ENCODE measurements around the gene QDPR.
A peak's percentile ranks its signal among the peaks of the same experiment; 100 is the strongest.

Gene QDPR

DNA sequence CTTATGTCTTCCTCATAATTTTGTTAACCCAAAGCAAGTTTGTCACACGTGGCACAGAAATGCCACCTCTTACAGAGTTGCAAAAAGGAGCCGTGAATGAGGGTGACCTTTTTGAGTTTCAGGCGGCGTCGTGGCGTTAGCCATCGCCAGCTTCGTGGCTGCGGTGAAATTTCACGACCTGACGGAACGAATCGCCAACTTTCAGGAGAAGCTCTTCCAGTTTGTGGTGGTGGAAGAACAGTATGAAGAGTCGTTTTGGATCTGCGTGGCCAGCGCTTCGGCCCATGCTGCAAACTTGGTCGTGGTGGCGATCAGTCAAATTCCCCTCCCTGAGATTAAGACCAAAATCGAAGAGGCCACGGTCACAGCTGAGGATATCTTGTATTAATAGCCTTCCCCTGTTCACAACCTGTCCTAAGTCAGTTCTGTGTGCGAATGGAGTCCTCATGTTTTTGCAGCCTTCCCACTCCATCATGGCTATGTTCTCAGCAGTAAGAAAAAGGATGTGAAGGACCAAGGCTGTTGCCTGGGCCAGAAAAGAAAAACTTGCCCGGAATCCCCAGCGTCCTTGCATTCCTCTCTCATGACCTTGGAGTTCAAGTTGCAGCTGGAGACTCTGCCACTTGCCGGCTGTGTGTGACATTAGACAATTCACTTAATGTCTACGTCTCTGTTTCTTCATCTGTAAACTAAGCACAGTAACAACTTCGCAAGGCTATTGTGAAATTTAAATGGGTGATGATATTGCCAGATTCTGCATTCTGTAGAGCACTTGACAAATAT, 15.0 kb upstream of the QDPR start:
- no peak for DNase-seq

DNA sequence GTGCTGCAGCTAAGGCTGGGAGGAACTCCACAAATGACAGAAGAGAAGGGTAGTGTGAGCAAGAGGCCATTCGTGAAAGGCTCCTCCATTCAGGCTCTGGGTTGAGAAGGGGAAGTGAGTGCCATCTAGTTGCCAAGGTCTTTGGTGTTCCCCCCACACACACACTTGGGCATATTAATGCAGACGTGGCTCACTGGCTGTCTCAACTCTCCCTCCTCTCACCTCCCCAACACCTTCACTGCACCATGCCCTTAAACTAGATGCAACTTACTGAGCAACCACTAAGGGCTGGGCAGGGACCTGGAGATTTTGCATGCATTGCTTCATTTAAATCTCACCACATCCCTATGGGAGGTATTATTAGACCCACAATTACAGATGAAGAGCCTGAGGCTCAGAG, 11.8 kb upstream of the QDPR start:
- DNase-seq: no peak

DNA sequence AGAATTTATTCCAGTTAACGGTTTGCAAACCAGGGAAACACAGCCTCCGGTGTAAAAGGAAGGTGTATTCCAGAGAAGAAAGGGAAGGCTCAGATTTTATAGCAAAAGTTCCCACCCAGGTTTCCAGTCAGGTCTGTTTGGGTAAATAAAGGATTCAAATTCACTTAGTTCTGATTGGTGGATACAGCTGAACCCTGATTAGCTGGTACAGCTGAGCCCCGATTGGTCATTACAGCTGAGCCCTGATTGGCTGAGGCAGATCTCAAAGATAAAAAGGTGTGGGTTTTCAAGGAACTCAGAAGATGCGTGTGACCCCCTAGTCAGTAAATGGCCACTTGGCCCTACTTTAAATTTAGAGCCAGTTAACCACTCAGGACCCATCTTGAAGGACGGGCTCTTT, 9.7 kb upstream of the QDPR start:
- no peak for DNase-seq

DNA sequence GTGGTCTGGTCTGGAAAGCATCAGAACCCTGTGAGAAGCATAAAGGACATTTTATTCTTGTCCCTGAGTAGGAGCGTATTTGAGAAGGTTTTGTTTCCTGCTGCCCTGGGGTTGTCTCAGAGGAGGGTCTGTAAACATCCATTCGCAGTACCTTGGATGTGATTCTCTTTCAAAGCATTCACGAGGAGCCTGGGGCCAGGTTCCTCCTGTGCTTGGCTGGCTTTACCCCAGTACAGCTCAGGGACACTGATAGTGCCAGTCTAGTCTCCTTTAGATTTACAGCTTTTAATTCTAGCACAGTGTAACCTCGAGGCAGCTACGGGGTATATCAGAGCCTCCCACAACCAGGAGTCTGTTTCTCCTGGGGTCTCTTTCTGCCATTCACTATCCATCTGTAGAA, 5.8 kb upstream of the QDPR start:
- DNase-seq: no peak

DNA sequence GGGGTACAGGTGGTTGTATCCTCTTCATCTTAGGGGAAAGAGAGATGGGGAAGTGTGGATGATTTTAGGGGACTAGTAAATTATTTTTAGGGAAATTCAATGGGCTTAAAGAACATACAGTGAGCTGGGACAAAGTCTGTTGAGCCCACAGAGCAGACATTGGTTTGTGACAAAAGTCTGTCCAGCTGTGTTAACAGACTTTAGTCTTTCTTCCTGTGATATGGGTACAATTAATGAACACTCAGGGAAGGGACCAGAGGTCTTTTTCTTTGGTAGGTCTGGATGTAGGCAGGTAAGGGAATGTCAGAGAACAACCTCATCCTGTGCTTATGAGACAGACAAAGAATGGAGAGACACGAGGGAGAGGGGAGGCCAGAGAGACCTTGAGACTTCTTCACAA, 5.1 kb upstream of the QDPR start:
- DNase-seq: no peak

DNA sequence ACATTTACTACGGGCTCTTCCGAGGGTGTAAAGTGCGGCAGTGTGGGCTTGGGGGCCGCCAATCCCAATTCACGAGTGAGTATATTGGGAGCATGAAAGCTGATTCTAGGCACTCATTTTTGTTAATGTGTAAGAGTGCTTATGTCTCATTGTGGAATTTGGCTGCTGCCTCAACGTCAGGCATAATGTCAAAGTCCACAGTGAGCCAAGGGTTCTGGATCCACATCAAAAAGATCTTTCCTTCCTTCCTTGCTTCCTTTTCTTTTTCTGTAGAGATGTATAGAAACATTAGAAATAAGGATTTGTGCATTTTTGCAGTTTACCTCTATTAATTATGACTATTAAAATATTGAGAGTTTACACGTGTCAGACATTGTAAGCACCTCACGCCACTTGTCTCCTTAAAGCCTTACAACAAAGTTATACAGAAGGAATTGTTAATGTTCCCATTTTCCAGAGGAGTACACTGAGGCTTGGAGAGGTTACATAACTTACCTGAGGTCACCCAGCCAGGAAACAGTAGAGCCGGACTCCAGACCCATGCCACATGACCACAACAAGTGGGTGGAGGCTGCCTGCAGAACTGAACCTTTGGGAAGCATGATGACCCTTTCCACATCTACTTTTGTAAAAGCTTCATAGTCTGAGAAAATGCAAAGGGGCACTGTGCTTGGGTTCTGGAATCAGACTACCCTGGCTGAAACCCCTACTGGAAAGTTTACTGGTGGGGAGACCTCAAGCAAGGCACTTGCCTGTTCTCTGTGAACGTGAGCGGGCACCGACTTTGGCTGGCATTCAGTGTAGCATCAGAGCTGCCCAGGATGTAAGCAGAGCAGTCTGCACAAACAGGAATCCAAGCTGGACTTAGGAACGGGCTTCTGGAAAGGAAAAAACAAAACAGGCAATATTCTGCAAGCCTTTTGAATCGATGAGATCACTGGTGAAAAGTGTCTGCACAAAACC, 3.8 kb upstream of the QDPR start:
- DNase-seq: no peak

DNA sequence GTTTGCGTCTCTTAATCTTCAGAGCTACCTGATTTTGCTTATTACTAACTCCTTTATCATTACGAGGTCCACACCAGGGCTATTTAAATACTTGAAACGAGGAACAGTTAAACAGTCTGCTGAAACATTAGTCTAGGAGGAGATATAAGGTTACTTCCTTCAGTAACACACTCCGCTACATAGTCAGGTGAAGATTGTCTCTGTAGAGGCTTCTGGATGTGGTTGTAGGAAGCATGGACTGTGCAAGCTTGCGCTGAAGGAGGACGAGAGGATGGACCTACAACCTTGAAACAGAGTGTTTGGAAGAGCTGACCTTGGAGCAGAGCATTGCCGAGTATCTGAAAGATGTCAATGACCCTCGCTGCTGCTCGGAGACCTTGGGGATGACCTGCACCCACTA, 3.0 kb upstream of the QDPR start, which contains the start of gene CLRN2:
TSS of gene CLRN2 (plus strand) at position 301 of the 400 bp plus-strand sequence. CDS start 102 bp downstream, outside the sequence.
- DNase-seq: no peak

DNA sequence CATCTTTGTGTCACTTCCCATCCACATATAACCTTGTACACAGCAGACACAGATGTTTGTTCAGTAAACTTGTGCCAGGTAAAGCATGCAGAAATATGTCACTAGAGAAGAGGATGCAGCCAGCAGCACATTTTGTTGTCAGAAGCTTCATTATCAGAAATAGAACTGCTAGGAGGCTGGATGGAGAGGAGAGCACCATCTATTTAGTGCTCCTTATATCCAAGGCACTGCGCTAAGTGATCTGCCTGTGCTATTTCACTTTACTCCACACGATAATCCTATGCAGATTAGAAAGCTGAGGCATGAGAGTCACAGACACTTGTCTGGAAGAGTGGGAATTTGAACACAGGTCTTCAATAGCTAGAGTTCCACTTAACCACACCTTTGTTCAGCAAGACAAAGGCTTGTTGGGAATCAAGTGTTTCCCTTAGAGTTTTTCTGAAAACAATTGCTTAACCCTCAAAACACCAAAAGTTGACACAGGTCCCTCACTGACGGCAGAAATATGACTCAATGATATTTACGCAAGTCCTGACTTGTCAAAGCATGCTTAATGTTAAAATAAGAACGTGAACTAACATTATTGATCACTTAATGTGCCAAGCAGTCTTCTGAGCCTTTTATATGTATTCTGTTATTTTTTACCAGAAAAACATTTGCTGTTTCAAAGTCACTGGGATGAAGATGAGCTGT, 1.2 kb upstream of the QDPR start:
- DNase-seq: no peak

DNA sequence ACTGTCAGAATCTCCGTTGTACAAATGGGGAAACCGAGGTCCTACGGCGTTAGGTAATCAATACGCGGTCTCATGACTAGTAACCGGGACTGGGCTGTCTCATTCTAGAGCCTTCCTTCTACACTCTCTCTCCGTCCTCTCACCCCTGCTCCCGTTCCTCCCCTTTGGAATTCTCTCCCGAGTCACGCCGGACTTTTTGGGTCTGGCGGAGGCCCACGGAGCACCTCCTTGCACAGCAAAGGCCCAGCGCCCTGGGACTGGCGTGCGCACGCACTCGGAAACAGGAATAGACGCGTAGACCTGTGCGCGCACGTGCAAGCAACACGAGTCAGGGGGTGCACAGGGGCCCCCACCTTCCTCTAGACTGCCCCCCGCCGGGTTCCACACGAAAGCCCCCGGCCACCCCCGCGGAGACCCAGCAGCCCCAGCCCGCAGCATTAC, 361 bp downstream of the QDPR start:
- DNase-seq: peak in 1 of 2 donors; percentile 32

DNA sequence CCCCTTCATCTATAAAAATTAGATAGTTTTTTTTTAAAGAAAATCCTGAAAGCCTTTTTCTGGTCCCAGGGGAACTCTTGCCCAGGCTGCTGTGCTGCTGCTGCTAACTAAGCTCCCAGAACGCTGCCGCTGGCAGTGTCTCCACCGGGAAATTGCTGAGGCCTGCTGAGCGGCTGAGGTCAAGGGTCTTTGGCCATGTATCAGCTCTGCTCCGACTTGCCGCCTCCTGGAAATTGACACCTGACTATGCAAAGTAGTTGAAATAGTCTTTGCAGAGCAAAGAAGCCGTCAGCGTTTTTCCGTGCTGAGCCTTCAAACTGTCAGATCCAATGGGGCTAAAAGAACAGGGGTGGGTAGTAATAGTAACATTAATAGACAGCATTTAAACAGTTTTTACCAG, 839 bp downstream of the QDPR start:
- no peak for DNase-seq

DNA sequence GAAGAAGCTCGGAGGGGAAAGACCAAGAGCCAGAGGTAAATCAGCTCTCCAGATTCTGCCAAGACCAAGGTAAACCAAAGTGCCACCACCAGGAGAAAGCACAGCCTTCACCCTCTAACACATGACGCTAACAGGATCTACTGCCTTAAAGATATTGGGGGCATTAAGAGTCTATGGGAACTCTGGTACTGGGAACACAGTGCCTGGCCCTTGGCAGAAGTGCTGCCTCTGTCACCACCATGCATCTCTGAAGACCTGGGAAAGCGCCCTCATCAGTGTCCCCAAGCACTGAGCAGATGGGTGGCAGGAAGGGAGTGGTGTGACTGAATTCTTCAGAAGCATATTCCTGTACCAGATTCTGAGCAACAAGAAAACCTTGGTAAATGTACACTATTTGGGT, 1.3 kb downstream of the QDPR start:
- DNase-seq: no peak

DNA sequence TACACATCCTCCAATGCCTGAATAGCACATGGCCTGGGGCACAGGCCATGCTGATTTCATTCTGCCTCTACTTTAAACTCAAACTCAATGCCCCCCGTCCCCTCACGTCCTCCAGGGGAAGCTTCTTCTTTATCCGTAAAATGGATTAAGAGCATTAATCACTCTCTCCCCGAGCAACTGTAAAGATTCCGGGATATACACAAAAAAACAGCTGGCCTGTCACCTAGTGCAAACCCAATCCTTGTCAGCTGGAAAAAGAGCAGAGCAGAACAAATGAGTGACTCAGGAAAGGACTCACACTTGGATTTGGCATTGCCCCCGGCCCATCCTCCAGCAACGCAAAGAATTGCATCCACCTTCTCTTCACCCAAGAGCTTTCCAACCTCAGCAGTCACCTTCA, 7.8 kb downstream of the QDPR start:
- no peak for DNase-seq

DNA sequence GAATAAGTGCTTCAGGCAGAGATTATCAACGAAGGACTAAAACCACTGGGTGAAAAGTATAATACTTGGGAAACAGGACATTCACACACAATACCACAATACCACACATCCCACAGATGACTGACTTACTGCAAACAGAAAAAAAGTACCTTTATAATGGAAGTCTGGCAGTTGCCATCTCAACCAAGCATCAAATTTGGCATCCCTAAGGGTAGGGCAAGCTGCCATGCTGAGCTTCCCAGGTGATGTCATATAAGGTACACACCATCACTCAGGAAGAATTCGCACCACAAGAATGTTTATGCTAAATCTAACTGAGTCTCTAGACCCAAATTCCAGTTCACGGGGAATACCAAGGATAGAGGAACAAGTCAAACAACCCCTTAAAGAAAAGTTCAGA, 9.1 kb downstream of the QDPR start:
- DNase-seq: no peak

DNA sequence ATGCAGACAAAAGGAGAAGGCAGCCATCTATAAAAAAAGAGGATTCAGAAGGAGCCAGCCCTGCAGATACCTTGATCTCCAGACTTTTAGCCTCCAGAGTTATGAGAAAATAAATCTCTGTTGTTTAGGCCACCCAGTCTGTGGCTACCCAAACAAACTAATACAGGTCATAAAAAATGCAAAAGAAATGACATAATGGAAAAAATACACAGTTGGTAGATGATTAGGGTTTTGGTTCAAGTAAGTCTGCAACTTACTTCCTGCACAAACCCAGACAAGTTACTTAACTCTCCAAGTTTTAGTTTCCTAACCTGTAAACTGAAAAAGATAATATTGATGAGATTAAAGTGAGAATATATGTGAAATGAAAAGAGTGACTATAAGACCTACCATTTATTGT, 11.3 kb downstream of the QDPR start:
- DNase-seq: no peak

DNA sequence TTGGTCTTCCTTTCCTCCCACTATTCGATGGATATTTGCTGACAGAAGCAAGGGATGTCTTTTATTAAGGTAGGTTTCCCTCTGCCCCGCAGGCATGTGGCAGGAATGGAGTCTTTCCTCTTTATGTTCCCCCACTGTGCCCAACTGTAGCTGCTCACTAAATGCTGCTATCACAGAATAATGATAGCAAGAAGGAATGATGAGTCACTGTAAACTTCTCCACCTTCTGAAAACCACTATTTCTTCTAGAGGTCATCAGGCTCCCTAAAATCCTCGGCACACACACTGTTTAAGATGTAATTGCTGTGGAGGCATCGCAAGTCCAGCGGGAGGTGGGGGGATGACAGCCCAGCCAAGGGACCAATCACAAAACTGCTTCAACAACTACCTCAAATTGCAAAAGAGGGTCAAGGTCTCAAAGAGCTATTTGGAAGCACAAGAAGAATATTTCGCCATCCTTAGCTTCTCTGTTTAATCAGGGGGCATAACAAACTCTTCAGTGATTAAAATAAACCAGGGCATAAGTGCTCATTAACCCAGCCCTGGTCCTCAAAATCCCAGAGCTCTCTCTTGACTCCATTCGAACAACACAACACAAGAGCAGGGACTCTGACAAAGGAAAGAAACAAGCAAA, 13.9 kb downstream of the QDPR start:
- no peak for DNase-seq

DNA sequence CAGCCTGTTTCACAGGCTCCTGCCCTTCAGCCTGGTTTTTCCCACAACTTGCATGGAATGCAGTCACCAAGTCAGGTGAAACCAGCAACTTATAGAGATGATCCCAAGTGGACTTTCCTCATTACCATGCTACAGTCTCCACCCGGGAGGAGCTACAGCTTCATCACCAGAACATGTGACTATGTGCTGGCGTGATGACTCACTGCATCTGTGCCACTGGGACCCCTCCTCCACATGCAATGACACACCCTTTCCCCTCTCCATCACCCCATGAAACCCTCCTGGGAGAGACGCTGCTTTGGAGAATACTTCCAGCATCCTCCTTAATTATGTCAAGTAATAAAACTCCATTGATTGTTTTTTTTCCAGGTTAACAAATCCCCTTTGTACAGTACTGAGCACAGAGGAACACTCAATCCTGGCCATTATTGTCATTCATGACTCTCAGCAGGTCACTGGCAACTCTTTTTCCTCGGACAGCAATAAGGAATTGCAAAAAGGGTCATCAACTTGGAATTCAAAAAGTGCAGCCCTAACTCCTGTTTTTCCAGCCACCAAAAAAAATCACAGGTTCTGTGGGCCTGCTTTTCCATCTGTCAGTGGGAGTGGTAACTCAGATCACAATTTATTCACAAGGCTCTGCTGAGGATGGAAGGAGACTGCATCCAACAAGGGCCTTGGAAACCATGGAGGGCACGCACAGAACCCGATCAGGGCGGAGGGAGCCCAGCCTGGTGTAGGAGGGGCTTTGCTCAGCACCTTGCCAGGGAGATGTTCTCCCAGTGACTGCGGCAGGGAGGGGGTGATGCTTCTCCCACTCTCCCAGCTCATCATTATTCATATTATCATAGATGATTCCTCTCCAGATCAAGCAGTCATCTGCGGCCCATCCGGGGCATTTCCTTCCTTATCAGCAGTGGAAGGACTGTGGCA, 17.4 kb downstream of the QDPR start:
- DNase-seq: no peak

DNA sequence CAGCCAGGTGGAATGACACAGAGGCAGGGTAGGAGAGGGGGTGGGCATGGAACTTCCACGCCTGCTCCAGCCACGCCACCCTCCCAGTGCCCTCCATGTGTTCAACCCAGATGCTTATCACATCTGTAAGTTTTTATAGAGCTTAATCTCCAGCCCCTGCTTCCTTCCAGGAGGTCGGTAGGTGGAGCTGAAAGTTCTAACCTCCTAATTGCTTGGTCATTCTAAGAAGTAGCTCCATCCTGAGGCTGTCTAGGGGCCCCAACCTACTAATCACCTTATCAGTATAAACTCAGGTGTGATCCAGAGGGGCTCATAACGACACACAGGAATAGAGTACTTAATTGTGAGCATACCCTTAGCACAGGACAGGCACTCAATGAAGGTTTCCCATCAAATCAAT, 18.3 kb downstream of the QDPR start:
- DNase-seq: no peak

DNA sequence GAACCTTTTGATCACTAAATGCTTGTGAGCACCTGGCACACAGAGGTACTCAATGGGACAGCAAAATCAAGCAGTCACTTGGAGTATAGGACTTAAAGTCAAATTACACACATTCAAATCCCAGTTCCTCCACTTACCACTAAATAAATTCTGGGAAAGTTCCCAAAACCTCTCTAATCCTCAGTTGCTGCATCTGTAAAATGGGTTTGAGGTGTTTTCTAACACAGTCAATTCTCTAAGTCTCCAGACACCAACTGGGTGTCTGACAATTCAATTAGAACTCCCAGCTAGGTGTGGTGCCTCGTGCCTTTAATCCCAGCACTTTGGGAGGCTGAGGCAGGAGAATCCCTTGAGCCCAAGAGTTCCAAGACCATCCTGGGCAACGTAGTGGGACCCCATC, 19.0 kb downstream of the QDPR start:
- DNase-seq: no peak

DNA sequence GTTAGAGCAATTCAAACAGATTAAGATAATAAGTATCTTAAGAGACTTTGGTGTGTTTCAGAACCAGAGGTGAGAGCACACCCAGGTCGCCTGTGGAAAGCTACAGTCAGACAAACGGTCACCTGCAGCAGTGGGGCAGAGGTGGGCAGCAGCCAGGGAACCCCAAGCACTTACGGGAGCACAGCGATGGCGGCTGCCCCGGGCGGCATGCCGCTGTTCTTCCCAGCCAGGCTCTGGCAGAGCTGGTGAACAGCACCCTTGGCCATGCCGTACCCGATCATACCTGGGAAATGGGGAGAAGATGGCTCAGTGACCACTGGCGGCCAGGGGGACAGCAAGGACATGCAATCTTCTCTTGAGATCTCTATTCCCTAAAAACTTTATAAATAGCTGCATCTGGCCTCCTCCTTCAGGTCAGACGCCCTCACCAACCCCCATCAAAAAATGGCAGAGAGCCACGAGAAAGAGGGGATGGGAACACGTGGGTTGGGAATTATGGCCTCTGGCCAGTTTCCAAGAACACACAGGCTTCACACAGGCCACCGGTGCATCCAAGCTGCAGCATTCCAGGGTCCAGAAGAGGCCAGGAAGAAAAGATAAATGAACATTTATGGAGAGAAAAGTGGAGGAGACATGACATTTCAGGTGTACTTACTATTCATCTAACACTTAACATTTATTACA, 19.7 kb downstream of the QDPR start:
- DNase-seq: no peak

DNA sequence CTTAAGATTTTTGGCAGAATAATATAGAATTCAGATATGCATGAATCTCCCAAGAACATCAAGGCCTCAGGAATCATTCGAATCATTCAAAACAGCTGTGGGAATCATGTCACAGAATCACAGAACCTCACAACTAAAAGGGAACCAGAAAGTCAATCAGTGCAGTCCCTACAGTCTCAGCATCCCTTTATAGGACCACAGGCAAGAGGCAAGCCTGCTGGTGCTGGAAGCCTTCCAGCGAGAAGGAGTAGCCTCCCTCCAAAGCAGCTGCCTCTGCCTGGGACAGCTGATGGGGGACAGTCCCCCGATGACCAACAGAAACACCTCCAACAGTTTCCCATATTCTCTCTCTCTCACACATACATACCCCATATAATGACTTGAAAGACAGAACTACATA, 20.7 kb downstream of the QDPR start:
- DNase-seq: no peak

DNA sequence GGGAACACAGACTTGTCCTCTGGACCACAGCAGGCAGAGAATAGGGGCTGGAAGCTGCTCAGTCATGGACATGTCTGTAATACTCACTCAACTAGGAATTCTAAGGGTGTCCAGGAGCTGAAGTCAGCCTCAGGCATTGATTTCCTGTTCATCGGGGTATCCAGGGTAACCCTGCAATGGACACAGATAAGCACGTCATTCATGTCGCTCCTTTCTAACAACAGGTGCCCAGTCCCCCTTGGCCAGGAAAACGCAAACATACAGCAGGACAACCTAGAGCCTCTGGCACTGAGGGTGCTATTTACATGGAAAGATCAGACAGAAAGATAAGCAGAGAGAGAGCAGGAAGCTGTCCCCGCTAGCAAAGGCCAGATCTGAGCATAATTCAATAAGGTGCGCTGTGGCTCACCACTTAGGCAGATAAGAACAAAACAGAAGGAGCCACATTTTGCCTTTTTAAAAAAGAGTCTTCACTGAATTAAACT, 21.3 kb downstream of the QDPR start:
- DNase-seq: no peak
